ENCODE results near the gene PNCK.

GRCh38 chrX:153670748-153671588 lies 2.6 kb downstream of the PNCK start:
- no peak for TF ChIP-seq CTCF (IDR thresholded peaks at IDR 0.05)
- no peak for TF ChIP-seq POLR2A (IDR thresholded peaks at IDR 0.05)

All from body of pancreas (tissue), 4 donors.